G401 (cell line): Measurements from ENCODE around the gene ACOT11. TPM values are rescaled to one million over a fixed set of nuclear protein-coding genes. Genes with fewer than 3 reads are reported as not detected.
"Not testable (repeated sequence)": the region's sequence is repeated elsewhere in the genome, so short reads cannot be mapped to it uniquely, and the experiment has no call there.

Experiments
- DNase-seq: peaks from one replicate; pipeline ENCODE4 v3.0.0-alpha.2; 2015; ENCODE audit warnings: low spot score
- in situ Hi-C: cut with HindIII; loops from 2 replicates; pipeline ENCODE4 v1.10.0; 2016; ENCODE audit warnings: low sequenced_read_pairs, mixed read lengths
- total RNA-seq: library from RNA; depleted of rRNA; stranded (reverse); fragments of >200 nt; shearing (Covaris generic); gene quantifications from 2 replicates; pipeline ENCODE4 v1.2.3, GENCODE V29; 2014; rRNA removed

ACOT11 gene
- total RNA-seq, result 7.1 and 13.6 TPM in 2 replicates

DNA sequence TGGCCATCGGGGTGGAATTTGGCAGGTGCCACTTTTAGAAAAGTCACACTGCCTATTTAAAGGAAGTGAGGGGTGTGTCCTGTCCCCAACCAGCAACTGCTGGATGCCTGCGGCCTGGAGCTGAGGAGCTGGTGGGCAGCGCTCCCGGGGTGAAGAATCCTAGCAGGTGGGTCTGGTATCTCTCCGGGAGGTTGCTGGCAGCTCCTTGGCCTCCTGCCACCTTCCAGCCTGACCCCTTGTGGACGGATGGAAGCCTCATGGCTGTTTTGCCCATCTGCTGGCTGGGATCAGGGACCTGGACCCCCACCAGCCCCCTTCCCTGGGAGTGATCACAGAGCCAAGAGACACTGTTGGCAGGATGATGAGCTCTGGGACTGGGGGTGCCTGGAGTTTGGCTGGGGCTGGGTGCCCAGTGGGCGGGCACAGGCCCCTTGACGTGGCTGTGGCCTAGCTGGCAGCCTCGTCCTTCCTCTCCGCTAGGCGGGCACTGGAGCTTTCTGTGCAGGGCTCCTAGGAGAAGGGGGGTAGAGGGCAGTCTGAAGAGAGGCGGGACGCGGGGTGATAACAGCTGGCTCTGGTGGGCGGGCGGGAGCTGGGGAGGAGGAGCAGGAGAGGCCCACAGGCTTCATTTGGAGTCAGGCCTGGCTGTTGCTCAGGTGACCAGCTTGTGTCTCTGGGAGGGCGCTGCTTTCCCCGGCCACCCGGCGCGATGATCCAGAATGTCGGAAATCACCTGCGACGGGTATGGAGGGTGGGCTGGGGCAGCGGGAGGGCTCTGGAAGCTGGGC is at the start of gene ACOT11:
Gene ACOT11, plus strand, starts transcription at position 628 of the 788 bp plus-strand sequence. Its CDS starts 82 bp downstream, at position 710.
- in situ Hi-C loops, result no loop called here
- peak; percentile 75 for DNase-seq

DNA sequence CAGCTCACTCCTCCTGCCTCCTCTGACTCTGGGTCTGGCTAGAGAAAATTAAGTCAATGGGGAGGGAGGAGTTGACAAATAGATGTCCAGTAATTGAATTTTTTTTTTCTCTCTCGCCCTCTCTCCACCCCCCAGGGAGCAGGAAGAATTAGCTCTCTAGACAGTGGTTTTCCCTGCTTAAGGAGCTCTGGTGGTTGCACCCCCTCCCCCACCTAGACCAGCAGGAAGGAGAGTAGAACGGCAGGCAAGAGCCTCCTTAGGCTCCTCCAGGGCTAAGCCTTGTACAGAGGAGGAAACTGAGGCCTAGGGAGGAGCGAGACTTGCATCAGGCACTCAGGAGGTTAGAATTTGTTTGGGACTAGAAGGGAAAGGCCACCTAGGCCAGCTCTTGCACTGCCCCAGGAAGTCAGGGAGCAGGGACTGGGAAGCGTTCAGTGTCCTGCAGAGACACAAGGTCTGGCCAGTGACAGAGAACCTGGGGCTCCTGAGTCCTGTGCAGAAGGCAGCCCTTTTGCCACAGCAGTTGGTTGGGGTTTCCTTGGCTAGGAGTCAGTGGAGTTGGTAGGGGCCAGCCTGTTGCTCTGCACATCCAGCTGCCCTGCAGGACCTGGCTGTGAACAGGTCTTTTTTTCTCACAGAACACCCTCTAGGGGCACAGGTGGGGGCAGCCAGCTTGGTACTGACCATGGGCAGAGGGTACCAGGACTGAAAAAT is 49.5 kb upstream of the ACOT11 start:
- peak; percentile 44 for DNase-seq
- in situ Hi-C loops, result no loop called here

DNA sequence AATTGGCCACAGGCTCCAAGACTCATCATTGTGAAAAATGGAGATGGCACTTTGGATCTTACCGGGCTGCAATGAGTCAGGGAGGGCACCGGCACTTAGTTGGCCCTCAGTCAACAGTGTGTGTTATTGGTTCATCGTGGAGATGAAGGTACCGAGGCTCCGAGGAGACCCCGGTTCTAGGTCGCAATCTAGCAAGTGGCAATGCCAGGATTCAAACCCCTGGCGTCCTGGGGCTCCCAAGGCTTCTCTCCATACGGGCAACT is 49.0 kb upstream of the ACOT11 start:
- in situ Hi-C loops, result no loop called here
- peak; percentile 30 for DNase-seq

DNA sequence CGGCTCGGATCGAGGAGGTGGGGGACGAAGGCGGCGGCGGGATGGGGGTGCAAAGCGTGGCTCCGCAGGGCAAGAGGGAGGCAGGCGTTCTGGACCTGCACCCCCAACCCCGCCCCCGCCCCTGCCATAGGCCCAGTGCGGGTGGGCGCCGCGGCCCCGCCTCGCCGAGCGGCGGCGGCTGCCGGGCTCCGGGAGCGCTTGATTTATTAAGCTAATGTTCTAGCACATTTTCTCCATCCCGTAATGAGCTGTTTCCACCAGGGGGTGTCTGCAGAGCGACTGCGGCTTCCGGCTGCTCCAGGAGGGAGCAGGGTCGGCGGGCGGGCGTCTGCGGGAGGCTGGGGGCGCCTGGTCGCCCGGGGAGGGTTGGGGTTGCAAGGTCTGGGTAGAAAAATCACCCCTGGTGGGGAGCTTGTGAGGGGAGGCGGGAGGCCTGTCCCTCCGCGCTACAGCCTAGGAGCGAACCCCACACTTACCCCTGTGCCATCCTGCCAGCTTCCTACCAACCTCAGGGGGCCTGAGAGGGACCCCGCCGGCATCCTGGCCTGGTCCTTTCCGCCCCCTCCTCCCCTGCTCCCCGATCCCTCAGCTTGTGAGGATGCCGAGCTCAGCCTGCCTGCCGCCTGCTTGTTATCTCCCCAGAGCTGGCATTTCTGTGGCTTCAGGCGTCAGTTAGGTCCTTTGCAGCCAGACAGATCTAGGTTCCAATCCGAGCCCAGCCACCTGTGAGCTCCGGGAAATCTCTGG is 48.5 kb upstream of the ACOT11 start:
- in situ Hi-C loops, result no loop called here
- peak; percentile 50 for DNase-seq

DNA sequence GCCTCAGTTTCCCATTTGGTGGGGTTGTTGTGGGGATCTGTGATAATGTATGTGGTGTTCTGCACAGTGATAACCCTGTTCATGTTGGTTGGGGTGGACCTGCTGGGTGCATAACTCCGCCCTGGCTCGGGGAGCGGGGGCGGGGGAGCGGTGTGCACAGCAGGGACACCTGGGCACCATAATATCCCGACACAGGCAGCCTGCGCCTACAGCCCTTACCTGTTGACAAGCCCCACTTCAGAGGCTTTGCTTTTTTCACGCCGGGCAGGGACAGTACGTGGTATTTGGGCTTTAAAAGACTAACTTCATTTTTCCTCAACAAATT is 48.0 kb upstream of the ACOT11 start:
- in situ Hi-C loops, result no loop called here
- peak; percentile 69 for DNase-seq

DNA sequence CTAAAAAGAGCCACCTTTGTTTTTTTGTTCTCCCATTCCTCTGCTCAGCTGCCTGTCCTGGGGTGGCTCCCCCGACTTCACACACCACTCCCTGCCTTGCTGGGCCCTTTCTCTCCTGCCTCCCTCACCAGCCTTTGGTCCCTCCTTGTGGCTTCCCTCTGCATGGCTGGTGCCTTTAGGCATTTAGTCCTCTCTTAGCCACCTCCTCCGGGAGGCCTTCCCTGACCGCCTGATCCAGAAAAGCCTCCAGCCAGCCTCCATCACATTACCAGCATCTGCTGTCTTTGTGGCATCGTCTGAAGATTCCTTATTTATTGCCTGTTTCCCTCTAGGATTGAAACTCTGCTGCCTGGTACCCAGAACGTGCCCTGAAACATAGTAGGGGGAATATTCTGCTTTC is 46.2 kb upstream of the ACOT11 start:
- DNase-seq, result no peak
- in situ Hi-C loops, result no loop called here

DNA sequence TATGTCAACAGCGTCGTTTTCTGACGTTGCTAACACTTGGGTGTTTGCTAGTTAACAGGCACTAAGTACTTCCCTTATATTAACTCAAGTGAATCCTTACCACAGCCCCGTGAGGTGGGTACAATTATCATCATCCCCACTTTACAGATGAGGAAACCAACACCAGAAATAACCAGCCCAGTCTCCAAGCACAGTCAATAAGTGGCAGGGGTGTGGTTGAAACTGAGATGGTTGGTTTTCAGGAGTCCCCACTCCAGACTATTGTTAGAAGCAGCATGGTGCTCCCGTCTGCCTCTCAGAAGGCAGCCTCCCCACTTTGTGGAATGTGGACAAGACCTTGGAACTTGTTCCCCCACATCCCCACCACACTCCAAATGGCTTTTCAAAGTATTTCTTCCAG is 45.7 kb upstream of the ACOT11 start:
- in situ Hi-C loops, result no loop called here
- no peak for DNase-seq

DNA sequence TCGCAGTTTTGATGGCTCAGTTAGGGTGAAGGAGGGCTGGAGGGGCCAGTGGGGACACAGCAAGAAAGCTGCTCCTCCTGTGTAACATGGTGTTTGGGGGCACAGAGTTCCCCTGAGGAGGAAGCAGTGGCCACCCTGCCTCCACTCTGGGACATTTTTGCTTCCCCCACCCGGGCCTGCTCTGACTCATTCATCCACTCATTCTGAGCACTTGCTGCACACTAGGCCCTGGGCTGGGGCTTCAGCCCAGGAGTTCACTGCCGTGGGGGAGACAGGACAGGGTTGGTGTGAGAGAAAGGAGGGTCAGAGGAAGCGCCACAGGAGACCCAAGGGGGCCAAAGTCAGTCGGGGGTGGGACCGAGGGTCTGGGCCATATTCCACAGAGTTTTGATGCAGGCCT is 41.4 kb upstream of the ACOT11 start:
- DNase-seq, result no peak
- in situ Hi-C loops, result no loop called here

DNA sequence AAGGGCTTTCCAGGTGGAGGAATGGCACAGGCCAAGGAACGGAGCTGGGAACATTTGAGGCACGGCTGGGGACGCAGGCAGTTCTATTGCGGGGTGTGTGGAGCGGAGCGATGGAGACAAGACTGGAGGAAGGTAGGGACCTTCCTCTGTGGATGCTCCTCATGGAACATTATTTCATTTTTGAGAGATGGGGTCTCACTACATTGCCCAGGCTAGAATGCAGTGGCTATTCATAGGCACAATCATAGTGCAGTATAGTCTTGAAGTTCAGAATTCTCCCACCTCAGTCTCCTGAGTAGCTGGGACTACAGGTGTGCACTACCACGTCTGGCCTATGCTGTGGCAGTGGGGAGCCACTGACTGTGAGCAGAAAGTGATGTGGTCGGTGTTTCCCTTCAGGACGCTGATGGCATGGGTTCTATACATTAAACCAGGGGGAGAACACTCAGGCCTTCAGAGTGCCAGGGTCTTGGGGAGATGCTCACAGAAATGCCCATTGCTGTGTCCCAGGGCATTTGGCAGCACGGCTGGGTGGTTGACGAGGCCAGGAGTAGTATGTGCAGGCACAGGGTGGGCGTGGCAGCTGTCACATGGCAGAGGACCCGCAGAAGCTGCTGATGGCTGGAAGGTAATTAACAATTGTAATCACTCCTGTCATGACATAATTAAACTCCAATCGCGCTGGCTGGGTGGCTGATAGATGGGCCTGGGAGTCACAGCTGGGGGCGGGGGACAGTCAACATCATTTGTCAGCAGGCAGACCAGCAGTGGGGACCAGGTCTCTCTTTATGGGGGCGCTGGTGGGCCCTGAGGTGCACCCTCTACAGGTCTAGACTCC is 40.8 kb upstream of the ACOT11 start:
- in situ Hi-C loops, result no loop called here
- no peak for DNase-seq

DNA sequence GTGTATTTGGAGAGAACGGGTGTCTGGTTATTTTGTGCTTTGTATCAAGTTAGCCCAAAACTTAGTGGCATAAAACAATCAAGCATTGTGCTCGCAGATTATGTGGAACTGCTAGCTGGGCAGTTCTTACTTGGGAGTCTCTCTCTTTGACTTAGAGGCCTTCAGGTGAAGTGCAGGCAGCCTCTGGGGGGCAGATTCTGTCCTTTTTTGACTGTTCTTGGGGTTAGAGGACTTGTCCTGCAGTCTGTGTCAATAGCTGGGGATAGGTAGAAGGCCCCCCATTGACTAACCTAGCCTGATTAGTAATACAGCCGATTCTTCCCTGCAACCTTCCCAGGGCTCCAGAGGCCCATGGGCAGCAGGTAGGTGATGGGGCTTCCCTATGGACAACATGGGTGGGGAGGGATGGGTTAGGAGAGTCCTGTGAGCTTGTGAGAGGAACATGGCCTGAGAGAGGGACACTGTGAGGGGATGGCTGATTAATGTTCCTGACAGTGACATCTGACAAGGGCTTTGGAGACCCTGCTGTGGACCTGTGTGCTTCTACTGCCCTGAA is 37.2 kb upstream of the ACOT11 start:
- DNase-seq, result no peak
- in situ Hi-C loops, result no loop called here

DNA sequence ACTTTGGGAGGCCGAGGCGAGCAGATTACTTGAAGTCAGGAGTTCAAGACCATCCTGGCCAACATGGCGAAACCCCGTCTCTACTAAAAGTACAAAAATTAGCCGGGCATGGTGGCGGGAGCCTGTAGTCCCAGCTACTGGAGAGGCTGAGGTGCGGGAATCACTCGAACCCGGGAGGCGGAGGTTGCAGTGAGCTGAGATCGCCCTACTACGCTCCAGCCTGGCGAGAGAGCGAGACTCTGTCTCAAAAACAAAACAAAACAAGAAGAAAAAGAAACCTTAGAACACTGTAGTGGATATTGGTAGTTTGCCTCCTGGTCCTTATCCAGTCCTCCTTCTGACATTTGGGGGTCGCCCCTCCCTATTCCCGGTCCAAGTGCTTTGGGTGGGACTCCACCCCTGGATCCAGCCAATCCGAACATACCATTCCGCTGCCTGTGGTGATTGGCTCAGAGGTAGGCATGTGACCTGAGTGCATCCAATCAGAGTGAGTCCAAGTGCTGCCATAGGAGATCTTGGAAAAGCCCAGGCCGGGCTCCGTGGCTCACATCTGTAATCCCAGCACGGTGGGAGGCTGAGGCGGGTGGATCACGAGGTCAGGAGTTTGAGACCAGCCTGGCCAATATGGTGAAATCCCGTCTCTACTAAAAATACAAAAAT is 34.0 kb upstream of the ACOT11 start:
- DNase-seq, in situ Hi-C loops: not testable (repeated sequence)

DNA sequence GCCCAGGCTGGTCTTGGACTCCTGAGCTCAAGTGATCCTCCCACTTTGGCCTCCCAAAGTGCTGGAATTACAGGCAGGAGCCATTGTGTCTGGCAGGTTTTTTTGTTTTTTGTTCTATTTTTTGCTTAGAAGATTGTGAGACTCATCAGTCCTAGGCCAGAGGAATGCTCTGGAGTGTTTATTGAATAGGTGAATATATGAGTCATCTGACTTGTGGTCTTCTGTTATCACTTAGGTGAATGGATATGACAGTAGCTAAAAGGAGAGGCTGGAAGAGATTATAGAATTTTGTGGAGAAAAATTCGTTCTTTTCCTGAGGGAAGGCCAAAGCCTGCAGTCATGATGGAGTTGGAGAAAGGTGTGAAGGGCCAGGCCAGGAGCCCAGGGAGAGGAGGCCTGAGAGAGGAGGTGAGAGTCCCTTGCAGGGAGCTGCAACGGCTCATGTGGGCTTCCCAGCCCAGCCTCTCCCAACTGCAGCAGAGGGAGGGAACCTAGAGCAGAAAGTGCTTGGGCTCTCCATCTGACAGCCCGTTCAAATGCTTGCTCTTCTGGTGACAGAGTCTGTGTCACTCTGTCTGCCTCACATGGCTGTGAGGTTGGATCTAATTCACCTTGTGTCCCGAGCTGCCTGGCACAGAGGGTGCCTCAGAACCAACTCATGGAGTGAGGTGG is 31.6 kb upstream of the ACOT11 start:
- in situ Hi-C loops, result no loop called here
- DNase-seq, result no peak

DNA sequence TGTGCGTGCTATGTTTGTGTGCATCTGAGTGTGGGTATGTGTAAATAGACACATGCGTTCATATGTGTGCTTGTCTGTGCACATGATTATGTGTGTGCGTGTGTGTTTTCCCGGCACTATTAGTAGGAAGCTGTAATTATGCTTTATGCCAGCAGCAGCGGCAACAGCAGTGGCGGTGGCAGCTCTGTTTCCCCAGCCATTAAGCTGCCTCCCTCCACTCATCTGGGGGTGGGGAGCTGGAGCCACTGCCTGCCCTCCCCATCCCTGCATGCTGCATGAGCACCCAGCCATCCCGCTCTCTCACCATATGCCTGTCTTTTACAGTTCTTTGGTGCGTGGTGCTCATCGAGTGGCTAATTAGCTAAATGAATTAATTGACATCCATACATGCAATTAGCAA is 30.5 kb upstream of the ACOT11 start:
- in situ Hi-C loops, result no loop called here

DNA sequence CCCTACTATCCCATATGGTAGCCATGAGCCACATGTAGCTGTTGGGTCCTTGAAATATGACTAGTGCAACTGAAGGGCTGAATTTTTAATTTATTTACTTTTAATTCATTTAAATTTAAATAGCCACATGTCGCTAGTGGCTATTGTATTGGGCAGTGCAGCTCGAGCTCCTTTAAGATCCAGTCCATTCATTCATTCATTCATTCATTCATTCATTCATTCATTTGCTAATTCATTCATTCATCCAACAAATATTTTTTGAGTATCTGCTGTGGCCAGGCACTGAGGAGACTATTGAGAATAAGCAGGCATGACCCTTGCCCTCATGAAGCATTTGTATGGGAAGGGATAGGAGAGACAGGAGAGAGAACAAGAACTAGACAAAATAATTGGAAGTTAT is 29.5 kb upstream of the ACOT11 start:
- DNase-seq, result no peak
- in situ Hi-C loops, result no loop called here

More for the DNA sequence above, 30.5 kb upstream of the ACOT11 start:
- DNase-seq, result no peak

DNA sequence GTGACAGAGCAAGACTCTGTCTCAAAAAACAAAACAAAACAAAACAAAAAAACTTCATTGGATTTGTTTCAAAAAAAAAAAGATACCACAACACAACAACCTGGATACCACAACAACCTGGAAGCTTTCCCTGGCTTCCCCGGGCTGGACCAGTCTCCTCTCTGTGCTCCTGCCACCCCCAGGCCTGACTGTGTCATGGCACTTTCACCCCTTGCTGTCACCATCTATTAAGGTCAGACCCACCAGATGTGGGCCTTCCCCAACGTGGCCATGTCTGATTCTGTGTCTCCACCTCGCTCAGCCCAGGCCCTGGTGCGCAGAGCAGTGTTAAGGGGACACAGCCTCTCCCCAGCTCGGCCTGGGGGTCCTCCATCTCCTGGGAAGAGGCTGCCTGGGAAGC is 28.3 kb upstream of the ACOT11 start:
- in situ Hi-C loops, result no loop called here
- no peak for DNase-seq

DNA sequence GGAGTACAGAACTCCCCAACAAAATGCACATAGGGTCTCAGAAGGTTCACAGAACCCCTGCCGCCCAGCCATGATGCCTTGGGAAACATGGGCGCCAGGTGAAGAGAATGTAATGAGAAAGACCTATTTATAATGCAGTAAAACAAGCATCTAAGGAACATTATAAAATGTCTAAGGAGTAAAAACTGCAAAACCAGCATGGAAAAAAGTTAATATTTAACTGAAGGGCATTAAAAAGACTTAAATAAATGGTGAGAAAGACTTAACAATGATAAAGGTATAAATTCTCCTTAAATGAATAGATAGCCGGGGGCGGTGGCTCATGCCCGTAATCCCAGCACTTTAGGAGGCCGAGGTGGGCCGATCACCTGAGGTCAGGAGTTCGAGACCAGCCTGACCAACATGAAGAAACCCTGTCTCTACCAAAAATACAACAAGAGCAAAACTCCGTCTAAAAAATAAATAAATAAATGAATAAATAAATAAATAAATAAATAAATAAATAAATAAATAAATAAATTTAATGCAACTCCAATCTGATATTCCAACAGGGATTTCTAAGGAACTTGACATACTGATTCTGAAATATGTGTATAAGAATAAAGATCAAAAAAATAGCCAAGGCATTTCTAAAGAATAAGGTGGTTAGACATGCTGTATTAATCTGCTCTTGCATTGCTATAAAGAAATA is 27.3 kb upstream of the ACOT11 start:
- in situ Hi-C loops, result no loop called here
- no peak for DNase-seq

DNA sequence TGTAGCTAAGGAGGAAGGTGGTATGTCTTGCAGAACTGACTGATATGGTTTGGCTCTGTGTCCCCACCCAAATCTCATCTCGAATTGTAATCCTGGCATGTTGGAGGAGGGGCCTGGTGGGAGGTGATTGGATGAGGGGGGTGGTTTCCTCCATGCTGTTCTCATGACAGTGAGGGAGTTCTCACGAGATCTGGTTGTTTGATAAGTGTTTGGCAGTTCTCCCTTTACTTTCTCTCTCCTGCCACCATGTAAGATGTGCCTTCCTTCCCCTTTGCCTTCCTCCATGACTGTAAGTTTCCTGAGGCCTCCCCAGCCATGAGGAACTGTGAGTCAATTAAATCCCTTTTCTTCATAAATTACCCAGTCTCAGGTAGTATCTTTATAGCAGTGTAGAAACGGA is 21.5 kb upstream of the ACOT11 start:
- DNase-seq, in situ Hi-C loops: not testable (repeated sequence)

DNA sequence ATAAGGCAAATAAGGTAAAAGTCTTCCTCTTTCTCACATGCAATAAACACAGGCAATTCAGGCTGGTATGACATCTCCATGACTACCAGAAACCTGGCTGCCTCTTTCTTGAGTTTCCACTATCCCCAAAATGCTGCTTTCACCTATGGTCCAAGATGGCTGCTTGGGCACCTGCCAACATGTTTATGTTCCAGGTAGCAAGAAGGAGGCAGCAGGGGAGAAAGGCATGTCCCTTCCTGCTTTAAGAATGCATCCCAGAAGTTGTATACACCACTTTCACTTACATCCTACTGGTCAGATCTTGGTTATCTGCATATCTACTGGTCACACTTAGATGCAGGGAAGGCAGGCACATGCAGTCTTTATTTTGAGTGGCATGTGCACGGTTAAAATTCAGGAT is 19.4 kb upstream of the ACOT11 start:
- no peak for DNase-seq
- in situ Hi-C loops, result no loop called here
